Thyroid gland (tissue), 4 donors: ENCODE data around the gene ETV3.

Experiments used
- CTCF ChIP-seq, 6 experiments: fragments of 200-600 bp in 3 of 6; fragments of 450-650 bp in 3 of 6; sonication (generic) in 3 of 6; IDR thresholded peaks; one replicate each; pipeline ENCODE4 v1.5.1; 2016 to 2019; ENCODE audit warnings: antibody characterized with exemption in 6 of 6, mild to moderate bottlenecking in 2 of 6, inconsistent platforms in 1 of 6, moderate library complexity in 1 of 6
- POLR2A ChIP-seq, 2 donors: fragments of 450-650 bp; IDR thresholded peaks; one replicate each; pipeline ENCODE4 v1.6.1; 2017; ENCODE audit warnings: antibody characterized with exemption in 2 of 2, mild to moderate bottlenecking in 2 of 2, moderate library complexity in 1 of 2

- TF ChIP-seq CTCF (IDR thresholded peaks at IDR 0.05), result no peak
- no peak for TF ChIP-seq POLR2A (IDR thresholded peaks at IDR 0.05)
Observed at GRCh38 chr1:157119008-157119407, 19.2 kb downstream of the ETV3 start.
